OCI-LY1 (cell line): Measurements from ENCODE around the gene TPRA1.

Source experiments
- H2AFZ ChIP-seq: fragments of 200-600 bp; sonication (generic), shearing (Covaris generic); 2 replicates; pipeline ENCODE4 v1.6.0; 2014; ENCODE audit warnings: antibody characterized with exemption, mild to moderate bottlenecking, low read length
- H3F3A ChIP-seq: fragments of 200-600 bp; sonication (generic), shearing (Covaris generic); 2 replicates; pipeline ENCODE4 v1.6.0; 2014; ENCODE audit warnings: mild to moderate bottlenecking, antibody characterized with exemption, low read length, moderate library complexity; ENCODE audit not compliant: insufficient read depth
- H3K27ac ChIP-seq: fragments of 200-600 bp; sonication (generic); 2 replicates; pipeline ENCODE4 v1.5.1; 2014; ENCODE audit warnings: low read length, mixed run types, mild to moderate bottlenecking, low read depth; ENCODE audit not compliant: poor library complexity, severe bottlenecking
- H3K27me3 ChIP-seq: fragments of 200-600 bp; sonication (generic); 2 replicates; pipeline ENCODE4 v1.6.0; 2014; ENCODE audit warnings: antibody characterized with exemption, mild to moderate bottlenecking, low read length, moderate library complexity; ENCODE audit not compliant: insufficient read depth
- H3K36me3 ChIP-seq: fragments of 200-600 bp; sonication (generic); 2 replicates; pipeline ENCODE4 v1.6.1; 2014; ENCODE audit warnings: mild to moderate bottlenecking, antibody characterized with exemption, low read length, moderate library complexity, mixed read lengths; ENCODE audit not compliant: insufficient read depth
- H3K4me1 ChIP-seq: fragments of 200-600 bp; sonication (generic); 2 replicates; pipeline ENCODE4 v1.5.1; 2014; ENCODE audit warnings: mild to moderate bottlenecking, low read length, moderate library complexity; ENCODE audit not compliant: insufficient read depth, severe bottlenecking
- H3K4me2 ChIP-seq: fragments of 200-600 bp; sonication (generic), shearing (Covaris generic); 2 replicates; pipeline ENCODE4 v1.6.1; 2014; ENCODE audit warnings: low read length
- H3K4me3 ChIP-seq: fragments of 200-600 bp; sonication (generic); 2 replicates; pipeline ENCODE4 v1.5.1; 2014; ENCODE audit warnings: low read length, low read depth, mild to moderate bottlenecking, mixed read lengths; ENCODE audit not compliant: poor library complexity, severe bottlenecking
- H3K79me2 ChIP-seq: fragments of 200-600 bp; shearing (Covaris generic); 2 replicates; pipeline ENCODE4 v1.6.1; 2016; ENCODE audit warnings: mixed run types, low read length, mixed read lengths; ENCODE audit not compliant: insufficient read depth
- H3K9ac ChIP-seq: fragments of 200-600 bp; sonication (generic), shearing (Covaris generic); 2 replicates; pipeline ENCODE4 v1.6.1; 2014; ENCODE audit warnings: mild to moderate bottlenecking, low read length, mixed read lengths
- H3K9me2 ChIP-seq: fragments of 200-600 bp; sonication (generic), shearing (Covaris generic); 2 replicates; pipeline ENCODE4 v1.6.1; 2014; ENCODE audit warnings: low read depth, mild to moderate bottlenecking, low read length, mixed read lengths
- H3K9me3 ChIP-seq: fragments of 200-600 bp; shearing (Covaris generic); 2 replicates; pipeline ENCODE4 v1.6.1; 2014; ENCODE audit warnings: low read length, mixed read lengths
- H4K20me1 ChIP-seq: fragments of 200-600 bp; sonication (generic), shearing (Covaris generic); 2 replicates; pipeline ENCODE4 v1.6.0; 2016; ENCODE audit warnings: mild to moderate bottlenecking, low read length; ENCODE audit not compliant: insufficient read depth
- CTCF ChIP-seq: fragments of 200-600 bp; sonication (generic), shearing (Covaris generic); IDR thresholded peaks from 2 replicates; pipeline ENCODE4 v1.5.1; 2017; ENCODE audit warnings: mild to moderate bottlenecking, antibody characterized with exemption, low read length, moderate library complexity, mixed read lengths
- EZH2 ChIP-seq: fragments of 200-600 bp; sonication (generic), shearing (Covaris generic); IDR thresholded peaks from 2 replicates; pipeline ENCODE4 v1.8.0; 2017; ENCODE audit warnings: borderline replicate concordance, mixed run types, mild to moderate bottlenecking, antibody characterized with exemption, low read length, moderate library complexity, mixed read lengths

The TPRA1 gene

GRCh38 chr3:127613406-127613805, 22.9 kb upstream of the TPRA1 start:
- TF ChIP-seq CTCF (no peak), EZH2 (no peak)
- H3K79me2 ChIP-seq: no peaks in the 10 kb centered on the region
- H3F3A ChIP-seq: no peaks in the 10 kb centered on the region
- no peak overlapping the region for H3K9ac ChIP-seq
- H3K4me3 ChIP-seq: no peak overlapping the region
- no peaks in the 10 kb centered on the region for H3K9me3 ChIP-seq
- H3K9me2 ChIP-seq: no peaks in the 10 kb centered on the region
- no peaks in the 10 kb centered on the region for H3K27me3 ChIP-seq
- H4K20me1 ChIP-seq: no peaks in the 10 kb centered on the region
- H3K36me3 ChIP-seq: peaks cover 96% of the 10 kb centered on the region
- no peak overlapping the region for H3K4me2 ChIP-seq
- H2AFZ ChIP-seq: no peak overlapping the region
- H3K4me1 ChIP-seq: no peaks in the 10 kb centered on the region
- H3K27ac ChIP-seq: no peak overlapping the region

GRCh38 chr3:127612966-127613365, 22.4 kb upstream of the TPRA1 start:
- TF ChIP-seq CTCF (no peak), EZH2 (no peak)
- Histone ChIP-seq H3K9ac (no peak overlapping the region), H3K27me3 (no peaks in the 10 kb centered on the region), H3K4me1 (no peaks in the 10 kb centered on the region), H3K4me3 (no peak overlapping the region), H3K79me2 (no peaks in the 10 kb centered on the region), H3K9me3 (no peaks in the 10 kb centered on the region), H4K20me1 (no peaks in the 10 kb centered on the region), H3F3A (no peaks in the 10 kb centered on the region), H2AFZ (no peak overlapping the region), H3K27ac (no peak overlapping the region), H3K9me2 (no peaks in the 10 kb centered on the region), H3K4me2 (no peak overlapping the region), H3K36me3 (peaks cover 96% of the 10 kb centered on the region)

GRCh38 chr3:127611251-127611650, 20.7 kb upstream of the TPRA1 start:
- Histone ChIP-seq H3F3A (no peaks in the 10 kb centered on the region), H3K9ac (no peak overlapping the region), H3K36me3 (peaks cover 96% of the 10 kb centered on the region), H3K4me2 (no peak overlapping the region), H3K27ac (no peak overlapping the region), H3K4me1 (no peaks in the 10 kb centered on the region), H3K27me3 (no peaks in the 10 kb centered on the region), H3K9me3 (no peaks in the 10 kb centered on the region), H2AFZ (no peak overlapping the region), H4K20me1 (no peaks in the 10 kb centered on the region), H3K79me2 (no peaks in the 10 kb centered on the region), H3K9me2 (no peaks in the 10 kb centered on the region), H3K4me3 (no peak overlapping the region)
- TF ChIP-seq EZH2 (no peak), CTCF (no peak)
